ENCODE data around the gene OSM.

GRCh38 chr22:30226192-30226832 is 40.3 kb downstream of the OSM start:
- TF ChIP-seq CTCF (optimal IDR thresholded peaks at IDR 0.05 in 1 of 3, IDR thresholded peaks at IDR 0.05 in 1 of 3, conservative IDR thresholded peaks at IDR 0.05 in 1 of 3; ENCODE audit: extremely low read depth in 1 of 3, insufficient read depth in 2 of 3, low read length in 3 of 3): no peak
- no peak for TF ChIP-seq EZH2 (IDR thresholded peaks at IDR 0.05; ENCODE audit: low read length)
